LNCAP (cell line): ENCODE measurements around the gene TRIM63.

ENCODE experiments used
- CTCF ChIP-seq: fragments of 450-650 bp; IDR thresholded peaks from 2 replicates; pipeline ENCODE4 v1.5.1; 2017; ENCODE audit warnings: mild to moderate bottlenecking

The TRIM63 gene

GRCh38 chr1:26014179-26014578, 53.3 kb downstream of the TRIM63 start:
- no peak for TF ChIP-seq CTCF

- TF ChIP-seq CTCF = no peak
Observed at GRCh38 chr1:26012864-26013263, 54.6 kb downstream of the TRIM63 start.

- TF ChIP-seq CTCF = no peak
Observed at GRCh38 chr1:26010825-26011224, 56.6 kb downstream of the TRIM63 start.

- TF ChIP-seq CTCF = peak; percentile 10; the same call in 1 of the 2 replicates
Observed at GRCh38 chr1:26009796-26010447, 57.5 kb downstream of the TRIM63 start.

GRCh38 chr1:26006710-26007109, 60.7 kb downstream of the TRIM63 start:
- TF ChIP-seq CTCF = no peak

GRCh38 chr1:26005434-26006105, 61.9 kb downstream of the TRIM63 start:
- TF ChIP-seq CTCF = no peak

GRCh38 chr1:26003756-26004155, 63.7 kb downstream of the TRIM63 start:
- no peak for TF ChIP-seq CTCF

GRCh38 chr1:26003262-26003661, 64.2 kb downstream of the TRIM63 start:
- no peak for TF ChIP-seq CTCF
